PC-3 (cell line): ENCODE results near the gene CGB1.
"Not testable (repeated sequence)": the region's sequence is repeated elsewhere in the genome, so short reads cannot be mapped to it uniquely, and the experiment has no call there.

Source experiments
- CTCF ChIP-seq: fragments of 300-600 bp; sonication (generic); conservative IDR thresholded peaks from 2 replicates; pipeline ENCODE4 v1.5.1; 2017; ENCODE audit warnings: antibody characterized with exemption, low read depth, mild to moderate bottlenecking, low read length
- EZH2phosphoT487 ChIP-seq: fragments of 300-600 bp; sonication (generic); IDR thresholded peaks from 2 replicates; pipeline ENCODE4 v1.6.1; 2018; ENCODE audit warnings: mild to moderate bottlenecking, antibody characterized with exemption, low read length, borderline replicate concordance

GRCh38 chr19:49074869-49075268 is 38.2 kb upstream of the CGB1 start:
- TF ChIP-seq CTCF: peak; percentile 40; the same call in 1 of the 2 replicates
- not testable (repeated sequence) for TF ChIP-seq EZH2phosphoT487
